ENCODE results near the gene RNF212B.
A peak's percentile ranks its signal among the peaks of the same experiment; 100 is the strongest.
"Not testable (repeated sequence)": the region's sequence is repeated elsewhere in the genome, so short reads cannot be mapped to it uniquely, and the experiment has no call there.

The RNF212B gene, protein sequence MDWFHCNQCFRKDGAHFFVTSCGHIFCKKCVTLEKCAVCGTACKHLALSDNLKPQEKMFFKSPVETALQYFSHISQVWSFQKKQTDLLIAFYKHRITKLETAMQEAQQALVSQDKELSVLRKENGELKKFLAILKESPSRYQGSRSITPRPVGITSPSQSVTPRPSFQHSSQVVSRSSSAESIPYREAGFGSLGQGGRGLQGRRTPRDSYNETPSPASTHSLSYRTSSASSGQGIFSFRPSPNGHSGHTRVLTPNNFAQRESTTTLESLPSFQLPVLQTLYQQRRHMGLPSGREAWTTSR

DNA sequence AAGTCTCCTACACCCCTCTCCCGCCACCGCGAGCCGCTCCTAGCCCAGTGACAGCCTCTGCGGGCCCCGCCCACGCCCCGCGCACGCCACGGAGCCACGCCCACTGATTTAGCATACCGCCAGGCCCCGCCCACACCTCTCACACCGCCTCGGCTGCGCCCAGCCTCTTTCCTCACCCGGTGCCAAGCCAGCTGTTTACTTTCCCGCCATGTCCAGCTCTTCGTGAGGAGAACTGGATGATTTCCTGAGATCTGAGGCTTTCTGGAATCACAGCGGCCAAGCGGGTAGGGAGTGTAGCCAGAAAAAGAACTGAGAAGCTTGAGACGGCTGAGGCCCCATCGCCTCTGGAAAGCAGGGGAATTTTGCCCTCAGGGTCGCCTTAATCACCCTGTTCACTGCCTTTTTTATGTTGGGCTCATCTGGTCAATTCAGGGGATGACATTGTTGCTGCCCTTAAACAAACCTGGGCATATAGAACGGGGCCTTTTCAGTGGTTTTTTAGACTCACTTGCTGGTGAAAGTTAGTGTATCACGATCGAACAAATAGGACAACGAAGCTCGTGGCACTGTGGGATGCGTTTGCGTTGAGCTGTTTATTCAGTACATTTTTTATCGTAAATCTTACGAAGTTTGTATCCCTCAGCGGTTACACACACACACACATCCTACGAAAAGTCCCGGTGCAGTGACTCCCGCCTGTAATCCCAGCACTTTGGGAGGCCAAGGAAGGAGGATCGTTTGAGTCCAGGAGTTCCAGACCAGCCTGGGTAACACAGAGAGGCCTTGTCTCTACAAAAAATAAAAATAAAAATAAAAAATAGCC lies at the start of gene RNF212B:
RNF212B (plus strand) TSS at position 165 of the 823 bp plus-strand sequence. CDS start 2,410 bp downstream, outside the sequence.
- DNase-seq: peak; percentile 46 to 72 (median 69)

DNA sequence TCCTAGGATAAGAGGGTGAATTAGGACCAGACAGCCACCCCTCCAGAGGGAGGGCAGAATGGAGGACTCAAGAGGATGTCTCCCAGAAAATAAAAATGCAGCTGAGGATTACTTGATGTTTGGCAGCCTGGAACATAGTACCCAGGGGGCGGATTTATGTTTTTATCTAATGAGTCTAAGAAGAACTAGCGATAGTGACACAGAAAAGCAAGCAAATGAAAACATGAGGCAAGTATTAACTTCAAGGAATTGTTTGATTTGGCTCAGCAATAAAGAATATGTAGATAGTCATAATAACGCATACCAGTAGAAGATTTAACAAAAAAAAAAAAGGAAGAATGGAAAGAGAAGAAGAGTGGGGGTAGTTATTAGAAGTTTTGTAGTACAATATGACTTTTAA lies 44.3 kb upstream of the RNF212B start:
- no peak for DNase-seq

DNA sequence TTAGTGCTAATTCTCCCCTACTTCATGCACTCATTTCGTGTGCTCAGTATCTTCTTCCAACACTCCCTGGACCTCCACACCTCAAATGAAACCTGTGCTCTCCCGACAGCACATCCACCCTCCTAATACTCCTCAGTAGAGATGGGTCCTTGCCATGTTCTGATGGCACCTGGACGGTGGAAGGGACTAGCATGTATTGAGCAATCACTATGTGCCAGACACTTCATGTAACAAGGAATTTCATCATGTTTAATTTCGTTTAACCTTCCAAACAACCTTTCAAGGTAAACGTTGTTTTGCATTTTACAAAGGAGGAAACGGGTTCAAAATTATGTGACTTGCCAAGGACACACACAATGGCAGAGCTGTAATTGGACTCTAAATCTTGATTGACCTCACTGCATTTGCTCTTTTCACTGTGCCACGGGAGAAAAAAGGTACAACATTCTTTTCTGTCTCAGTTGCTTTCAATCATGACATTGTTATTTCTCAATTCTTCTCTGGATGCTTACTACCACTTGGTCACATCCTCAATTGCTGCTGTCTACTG lies 42.1 kb upstream of the RNF212B start:
- DNase-seq: no peak

DNA sequence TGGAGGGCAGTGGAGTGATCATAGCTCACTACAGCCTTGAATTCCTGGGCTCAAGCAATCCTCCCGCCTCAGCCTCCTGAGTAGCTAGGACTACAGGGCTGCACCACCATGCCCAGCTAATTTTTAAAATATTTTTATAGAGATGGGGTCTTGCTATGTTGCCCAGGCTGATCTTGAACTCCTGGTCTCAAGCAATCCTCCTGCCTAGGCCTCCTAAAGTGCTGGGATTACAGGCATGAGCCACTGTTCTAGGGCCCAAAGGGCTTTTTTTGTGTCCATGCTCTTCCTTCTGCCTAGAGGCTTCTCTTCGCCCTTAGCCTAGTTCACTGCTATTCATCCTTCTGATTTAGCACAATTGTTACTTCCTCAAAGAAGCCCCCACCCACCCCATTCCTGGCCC lies 41.2 kb upstream of the RNF212B start:
- not testable (repeated sequence) for DNase-seq

DNA sequence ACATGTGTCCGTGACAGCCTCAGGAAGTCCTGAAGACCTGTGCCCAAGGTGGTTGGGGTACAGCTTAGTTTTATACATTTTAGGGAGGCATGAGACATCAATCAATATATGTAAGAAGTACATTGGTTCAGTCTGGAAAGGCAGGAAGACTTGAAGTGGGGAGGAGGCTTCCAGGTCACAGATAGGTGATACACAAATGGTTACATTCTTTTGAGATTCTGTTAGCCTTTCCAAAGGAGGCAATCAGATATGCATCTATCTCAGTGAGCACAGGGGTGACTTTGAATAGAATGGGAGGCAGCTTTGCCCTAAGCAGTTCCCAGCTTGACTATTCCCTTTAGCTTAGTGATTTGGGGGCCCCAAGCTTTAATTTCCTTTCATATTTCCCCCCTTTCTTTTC lies 38.6 kb upstream of the RNF212B start:
- not testable (repeated sequence) for DNase-seq

DNA sequence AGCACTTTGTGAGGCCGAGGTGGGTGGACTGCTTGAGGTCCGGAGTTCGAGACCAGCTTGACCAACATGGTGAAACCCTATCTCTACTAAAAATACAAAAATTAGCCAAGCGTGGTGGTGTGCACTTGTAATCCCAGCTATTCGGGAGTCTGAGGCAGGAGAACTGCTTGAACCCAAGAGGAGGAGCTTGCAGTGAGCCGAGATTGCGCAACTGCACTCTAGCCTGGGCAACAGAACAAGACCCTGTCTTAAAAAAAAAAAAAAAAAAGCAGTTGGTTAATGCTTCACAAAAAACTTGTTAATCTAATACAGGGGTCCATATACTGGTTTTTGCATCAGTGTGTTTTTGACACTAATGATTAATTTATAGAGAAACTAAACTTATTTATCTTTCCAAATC lies 35.7 kb upstream of the RNF212B start:
- no peak for DNase-seq

DNA sequence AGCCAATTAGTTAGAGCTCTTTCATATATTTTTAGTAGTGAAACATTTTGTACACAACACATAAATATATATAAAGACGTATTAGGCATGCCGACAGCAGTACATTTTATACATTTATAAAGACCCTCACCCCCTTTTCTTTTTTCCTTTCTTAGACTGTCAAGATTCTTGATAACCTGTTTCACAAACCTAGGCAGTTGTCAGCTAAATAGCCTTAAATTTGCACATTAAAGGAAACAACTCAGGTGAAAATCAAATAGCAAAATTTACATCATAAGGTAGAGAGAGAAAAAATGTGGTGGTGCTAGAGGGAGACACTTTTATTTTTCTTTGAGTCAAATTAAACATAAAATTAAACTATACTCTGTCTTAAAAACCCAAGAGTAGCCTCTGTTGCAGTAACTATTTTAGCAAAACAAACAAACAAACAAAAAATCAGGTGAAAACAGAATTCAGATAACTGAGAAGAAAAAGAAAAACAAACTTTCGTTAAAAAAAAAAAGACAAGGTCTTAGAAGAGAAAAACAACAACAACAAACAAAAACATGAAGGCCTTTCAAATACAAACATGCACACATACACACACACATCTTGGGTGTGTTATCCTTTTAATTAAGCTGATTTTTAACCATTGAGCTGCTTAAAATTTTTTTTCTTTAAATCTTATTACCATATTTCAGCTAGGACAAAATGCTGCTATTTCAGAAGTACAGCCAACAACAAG lies 31.2 kb upstream of the RNF212B start:
- DNase-seq: no peak

DNA sequence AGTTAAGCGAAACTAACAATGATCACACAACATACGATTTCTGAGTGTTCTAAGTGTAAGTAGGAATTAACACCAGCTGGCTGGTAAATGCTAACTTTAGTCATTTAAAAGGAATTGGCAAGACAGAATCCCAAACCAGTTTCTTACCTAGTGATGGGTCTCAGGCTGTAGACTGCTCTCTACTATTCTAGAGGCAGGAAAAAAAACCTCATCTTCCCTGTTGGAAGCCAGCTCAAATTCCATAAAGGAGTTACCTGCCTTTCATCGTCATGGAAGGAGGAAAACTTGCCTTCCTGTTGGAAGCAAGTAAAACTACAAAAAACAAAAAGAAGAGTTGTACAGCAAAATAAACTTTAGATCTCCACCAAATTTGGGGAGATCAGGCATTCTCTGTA lies 30.6 kb upstream of the RNF212B start:
- DNase-seq: no peak

DNA sequence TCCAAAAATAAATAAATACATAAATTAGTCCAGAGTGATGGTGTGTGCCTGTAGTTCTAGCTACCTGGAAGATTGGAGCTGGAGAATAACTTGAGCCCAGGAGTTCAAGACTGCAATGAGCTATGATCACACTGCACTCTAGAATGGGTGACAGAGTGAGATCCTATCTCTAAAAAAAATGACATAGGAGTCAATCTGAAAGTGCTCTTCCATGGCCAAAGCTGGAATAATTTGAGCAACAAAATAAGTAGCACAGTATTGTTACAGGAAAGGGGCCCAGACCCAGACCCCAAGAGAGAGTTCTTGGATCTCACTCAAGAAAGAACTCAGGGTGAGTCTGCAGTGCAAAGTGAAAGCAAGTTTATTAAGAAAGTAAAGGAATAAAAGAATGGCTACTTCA lies 29.4 kb upstream of the RNF212B start:
- no peak for DNase-seq

DNA sequence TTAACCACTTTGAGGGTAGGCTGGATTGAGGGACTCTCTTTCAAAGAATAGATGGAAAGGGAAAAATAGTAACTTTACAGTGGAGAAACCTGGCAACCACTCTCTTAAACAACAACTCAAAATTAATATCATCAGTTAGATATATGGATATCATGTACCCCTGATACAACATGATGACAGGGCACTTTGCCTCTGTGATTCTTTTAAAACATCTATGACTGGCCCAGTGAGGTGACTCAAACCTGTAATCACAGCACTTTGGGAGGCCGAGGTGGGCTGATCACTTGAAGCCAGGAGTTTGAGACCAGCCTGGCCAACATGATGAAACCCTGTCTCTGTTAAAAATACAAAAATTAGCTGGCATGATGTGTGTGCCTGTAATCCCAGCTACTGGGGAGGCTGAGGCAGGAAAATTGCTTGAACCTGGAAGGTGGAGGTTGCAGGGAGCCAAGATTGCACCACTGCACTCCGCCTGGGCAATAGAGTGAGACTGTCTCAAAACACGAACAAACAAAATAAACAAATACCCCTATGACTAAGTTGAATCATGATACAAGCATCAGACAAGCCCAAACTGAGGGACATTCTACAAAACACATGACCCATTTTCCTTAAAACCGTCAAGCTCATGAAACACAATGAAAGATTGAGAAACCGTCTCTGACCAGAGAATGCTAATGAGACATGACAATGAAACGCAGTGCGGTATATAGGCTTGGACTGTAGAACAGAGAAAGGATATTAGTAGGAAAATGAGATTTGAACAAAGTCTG lies 27.9 kb upstream of the RNF212B start:
- DNase-seq: no peak

DNA sequence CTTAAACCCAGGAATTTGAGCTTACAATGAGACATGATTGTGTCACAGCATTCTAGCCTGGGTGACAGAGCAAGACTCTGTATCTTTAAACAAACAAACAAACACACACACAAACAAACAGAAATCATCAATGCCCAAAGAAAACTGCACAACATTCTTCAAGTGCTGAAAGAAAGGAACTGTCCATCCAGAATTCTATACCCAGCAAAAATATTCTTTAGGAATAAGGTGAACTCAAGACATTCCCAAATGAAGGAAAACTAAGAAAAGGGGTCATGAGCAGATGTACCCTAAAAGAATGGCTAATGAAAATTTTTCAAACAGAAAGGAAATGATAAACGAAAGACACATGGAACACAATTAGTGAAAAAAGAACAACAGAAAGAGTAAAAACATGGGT lies 22.3 kb upstream of the RNF212B start:
- no peak for DNase-seq

DNA sequence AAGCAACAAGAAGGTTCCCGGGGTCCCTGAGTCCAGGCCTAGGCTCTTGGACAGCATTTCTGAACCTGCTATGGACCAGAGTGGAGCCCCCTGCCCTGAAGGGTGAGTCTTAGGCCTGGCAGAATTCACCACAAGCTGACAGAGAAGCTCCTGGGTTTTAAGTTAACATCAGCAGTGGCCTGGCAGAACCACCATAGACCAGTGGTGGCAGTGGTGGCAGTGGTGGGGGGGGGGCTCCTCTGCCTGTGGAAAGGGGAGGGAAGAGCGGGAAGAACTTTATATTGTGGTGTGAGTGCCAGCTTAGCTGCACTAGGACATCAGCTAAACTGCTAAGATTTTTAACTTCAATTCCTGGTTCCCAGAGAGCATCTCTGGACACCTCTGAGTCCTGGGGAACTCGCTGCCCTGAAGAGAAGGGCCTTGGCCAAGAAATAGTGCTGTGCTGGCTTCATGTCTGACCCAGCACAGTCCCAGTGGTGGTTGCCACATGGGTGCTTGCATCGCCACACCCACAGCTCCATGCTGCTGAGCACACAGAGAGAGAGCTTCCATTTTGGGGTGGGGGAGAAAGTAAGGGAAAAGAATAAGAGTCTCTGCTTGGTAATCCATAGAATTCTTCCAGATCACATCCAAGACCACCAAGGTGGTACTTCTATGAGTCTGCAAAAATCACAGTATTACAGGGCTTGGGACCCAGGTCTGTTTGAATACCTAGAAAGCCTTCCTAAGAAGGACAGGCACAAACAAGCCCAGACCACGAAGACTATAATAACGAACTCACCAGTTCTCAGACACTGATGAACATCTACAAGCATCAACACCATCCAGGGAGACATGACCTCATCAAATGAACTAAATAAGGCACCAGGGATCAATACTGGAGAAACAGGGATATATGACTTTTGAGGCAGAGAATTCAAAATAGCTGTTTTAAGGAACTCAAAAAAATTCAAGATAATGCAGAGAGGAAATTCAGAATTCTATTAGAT lies 20.4 kb upstream of the RNF212B start:
- DNase-seq: no peak

DNA sequence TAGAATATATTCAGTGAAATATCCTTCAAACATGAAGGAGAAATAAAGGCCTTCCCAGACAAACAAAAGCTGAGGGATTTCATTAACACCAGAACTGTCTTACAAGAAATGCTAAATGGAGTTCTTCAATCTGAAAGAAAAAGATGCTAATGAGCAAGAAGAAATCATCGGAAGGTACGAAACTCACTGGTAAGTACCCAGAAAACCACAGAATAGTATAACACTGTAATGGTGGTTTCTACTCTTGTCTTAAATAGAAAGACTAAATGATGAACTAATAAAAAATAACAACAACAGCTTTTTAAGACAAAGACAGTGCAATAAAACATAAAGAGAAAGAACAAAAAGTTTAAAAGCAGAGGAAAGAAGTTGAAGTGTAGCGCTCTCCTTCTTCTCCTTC lies 18.7 kb upstream of the RNF212B start:
- no peak for DNase-seq

DNA sequence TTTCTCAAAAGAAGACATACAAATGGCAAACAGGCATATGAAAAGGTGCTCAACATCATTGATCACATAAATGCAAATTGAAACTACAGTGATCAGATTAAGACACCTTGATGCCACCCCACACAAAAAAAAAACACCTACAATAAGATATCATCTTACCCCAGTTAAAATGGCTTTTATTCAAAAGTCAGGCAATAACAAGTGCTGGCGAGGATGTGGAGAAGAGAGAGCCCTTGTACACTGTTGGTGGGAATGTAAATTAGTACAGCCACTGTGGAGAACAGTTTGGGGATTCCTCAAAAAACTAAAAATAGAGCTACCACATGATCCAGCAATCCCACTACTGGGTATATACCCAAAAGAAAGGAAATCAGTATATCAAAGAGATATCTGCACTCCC lies 12.8 kb upstream of the RNF212B start:
- not testable (repeated sequence) for DNase-seq

DNA sequence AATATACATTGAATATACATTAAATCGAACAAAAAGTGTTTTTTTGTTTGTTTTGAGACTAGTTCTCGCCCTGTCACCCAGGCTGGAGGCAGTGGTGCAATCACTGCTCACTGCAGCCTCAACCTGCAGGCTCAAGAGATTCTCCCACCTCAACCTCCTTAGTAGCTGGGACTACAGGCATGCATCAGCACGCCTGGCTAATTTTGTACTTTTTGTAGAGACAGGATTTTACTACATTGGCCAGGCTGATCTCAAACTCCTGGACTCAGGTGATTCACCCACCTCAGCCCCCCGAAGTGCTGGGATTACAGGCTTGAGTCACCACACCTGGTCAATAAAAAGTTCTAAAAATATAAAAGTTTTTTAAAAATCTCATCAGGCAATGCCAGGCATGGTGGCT lies 10.2 kb upstream of the RNF212B start:
- no peak for DNase-seq

DNA sequence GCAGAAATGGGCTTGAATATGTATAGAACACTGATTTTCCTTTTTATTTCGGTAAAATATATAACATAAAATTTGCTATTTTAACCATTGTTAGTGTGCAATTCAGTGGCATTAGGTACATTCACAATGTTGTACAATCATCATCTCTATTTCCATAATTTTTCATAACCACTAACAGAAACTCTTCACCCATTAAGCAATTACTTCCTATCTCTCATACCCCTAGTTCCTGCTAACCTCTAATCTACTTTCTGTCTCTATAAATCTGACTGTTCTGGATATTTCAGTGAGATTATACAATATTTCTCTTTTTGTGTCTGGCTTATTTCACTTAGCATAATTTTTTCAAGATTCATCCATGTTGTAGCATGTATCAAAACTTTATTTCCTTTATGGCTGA lies 8.9 kb upstream of the RNF212B start:
- DNase-seq: no peak

DNA sequence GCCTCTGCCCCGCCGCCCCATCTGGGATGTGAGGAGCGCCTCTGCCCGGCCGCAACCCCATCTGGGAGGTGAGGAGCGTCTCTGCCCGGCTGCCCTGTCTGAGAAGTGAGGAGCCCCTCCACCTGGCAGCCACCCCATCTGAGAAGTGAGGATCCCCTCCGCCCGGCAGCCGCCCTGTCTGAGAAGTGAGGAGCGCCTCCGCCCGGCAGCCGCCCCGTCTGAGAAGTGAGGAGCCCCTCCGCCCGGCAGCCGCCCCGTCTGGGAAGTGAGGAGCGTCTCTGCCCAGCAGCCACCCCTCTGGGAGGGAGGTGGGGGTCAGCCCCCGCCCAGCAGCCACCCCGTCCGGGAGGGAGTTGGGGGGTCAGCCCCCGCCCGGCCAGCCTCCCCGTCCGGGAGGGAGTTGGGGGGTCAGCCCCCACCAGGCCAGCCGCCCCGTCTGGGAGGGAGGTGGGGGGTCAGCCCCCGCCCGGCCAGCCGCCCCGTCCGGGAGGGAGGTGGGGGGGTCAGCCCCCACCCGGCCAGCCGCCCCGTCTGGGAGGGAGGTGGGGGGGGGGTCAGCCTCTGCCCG lies 5.4 kb upstream of the RNF212B start:
- DNase-seq: not testable (repeated sequence)

DNA sequence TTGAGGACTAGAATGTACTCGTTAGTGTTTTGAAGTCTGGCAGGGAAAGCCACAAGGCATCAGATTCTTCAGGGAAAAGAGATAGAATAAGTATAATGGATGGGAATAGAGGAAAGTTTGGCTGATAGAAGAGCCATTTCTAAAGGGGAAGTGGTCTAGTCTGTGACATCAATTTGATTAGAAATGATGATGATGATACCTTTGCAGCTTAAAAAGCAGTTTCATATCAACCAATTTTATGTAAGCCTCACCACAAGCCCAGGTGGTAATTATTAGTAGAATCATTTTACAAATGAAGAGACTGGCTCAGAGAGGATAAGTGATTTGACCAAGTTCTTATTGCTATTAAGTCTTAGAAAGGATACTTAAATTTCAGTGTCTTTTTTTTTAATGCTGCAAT lies 2.9 kb downstream of the RNF212B start:
- no peak for DNase-seq

DNA sequence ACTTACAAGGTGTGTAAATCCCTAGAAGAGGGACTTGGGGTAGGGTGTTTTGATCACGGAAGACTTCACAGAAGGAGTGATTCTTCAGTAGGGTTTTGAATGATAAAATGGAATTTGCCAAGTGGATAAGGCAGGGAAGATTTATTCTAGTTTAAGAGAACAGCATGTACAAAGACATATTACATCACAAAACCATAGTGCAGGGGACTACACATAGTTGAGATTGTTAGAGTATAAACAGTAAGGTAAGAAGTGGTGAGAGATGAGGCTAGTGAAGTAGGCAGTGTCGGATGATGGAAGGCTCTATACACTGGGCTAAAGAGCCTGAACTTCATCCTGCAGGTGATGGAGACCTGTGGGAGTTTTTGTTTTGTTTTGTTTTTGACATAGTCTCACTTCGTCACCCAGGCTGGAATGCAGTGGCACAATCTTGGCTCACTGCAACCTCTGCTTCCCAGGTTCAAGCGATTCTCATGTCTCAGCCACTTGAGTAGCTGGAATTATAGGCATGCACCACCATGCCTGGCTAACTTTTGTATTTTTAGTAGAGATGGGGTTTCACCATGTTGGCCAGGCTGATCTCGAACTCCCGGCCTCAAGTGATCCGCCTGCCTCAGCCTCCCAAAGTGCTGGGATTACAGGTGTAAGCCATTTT lies 3.5 kb downstream of the RNF212B start:
- DNase-seq: not testable (repeated sequence)

DNA sequence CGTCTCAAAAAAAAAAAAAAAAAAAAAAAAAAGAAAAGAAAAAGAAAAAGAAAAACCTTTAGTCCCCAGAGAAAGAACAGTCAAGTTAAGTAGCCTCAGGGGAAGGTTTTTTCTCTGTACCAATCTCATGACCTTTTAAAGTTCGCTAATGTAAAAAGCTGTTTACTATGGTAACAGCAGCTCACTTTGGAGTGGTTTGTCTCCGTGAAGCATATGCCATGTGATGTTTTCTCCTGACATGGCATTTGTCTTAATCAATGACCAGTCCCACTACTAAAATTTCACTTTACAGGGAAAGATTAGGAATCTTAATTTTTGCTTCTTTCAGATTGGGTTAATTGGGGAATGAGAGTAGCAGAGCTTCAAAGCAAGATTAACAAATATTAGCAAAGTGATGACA lies 4.3 kb downstream of the RNF212B start:
- no peak for DNase-seq

Data from stimulated activated naive CD4-positive, alpha-beta T cell (primary cell).